Measurements from ENCODE around the gene HAUS7.

HAUS7 gene

DNA sequence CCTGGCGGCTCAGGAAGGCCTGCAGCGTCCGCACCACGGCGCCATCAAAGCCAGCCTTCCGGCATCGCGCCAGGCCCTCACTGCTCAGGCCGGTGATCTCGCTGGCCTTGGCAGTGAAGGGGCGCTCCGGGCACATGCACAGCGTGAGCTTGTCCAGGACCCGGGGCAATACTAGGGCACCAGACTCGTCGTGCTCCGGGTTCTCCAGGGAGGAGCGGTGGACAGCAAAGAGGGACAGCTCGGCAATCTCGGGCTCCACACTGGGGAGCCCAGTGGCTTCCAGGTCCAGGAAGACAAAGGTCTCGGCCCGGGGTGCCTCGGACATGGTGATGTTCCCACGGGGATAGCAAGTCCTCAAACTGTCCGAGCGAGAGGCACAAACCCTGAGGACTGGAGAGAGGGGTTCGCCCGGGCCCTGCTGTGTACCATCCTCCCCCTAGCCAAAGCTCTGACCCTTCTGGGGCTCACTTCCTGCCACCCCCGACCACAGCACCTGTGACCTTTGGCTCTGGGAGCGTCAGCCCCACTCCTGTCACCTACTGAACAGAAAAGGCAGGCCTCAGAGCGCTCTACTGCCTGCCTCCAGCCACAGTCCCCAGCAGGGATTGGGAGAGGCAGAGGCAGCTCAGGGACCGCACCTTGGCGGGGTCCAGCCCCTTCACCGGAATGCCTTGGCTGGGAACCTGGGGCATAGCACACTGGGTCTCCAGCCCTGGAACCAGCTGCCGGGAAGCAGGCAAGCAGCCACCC, 25.1 kb downstream of the HAUS7 start:
- H3K27me3 ChIP-seq (ENCODE audit: control insufficient read depth in 5 of 5, insufficient read depth in 4 of 5, low read length in 5 of 5): peaks cover 10 to 32% (median 27%) of the 10 kb centered on the region in 5 donors
- no peak overlapping the region for H3K27ac ChIP-seq (ENCODE audit: low read depth, low read length)
- no peak overlapping the region for H3K9ac ChIP-seq (ENCODE audit: low read length in 5 of 5)

DNA sequence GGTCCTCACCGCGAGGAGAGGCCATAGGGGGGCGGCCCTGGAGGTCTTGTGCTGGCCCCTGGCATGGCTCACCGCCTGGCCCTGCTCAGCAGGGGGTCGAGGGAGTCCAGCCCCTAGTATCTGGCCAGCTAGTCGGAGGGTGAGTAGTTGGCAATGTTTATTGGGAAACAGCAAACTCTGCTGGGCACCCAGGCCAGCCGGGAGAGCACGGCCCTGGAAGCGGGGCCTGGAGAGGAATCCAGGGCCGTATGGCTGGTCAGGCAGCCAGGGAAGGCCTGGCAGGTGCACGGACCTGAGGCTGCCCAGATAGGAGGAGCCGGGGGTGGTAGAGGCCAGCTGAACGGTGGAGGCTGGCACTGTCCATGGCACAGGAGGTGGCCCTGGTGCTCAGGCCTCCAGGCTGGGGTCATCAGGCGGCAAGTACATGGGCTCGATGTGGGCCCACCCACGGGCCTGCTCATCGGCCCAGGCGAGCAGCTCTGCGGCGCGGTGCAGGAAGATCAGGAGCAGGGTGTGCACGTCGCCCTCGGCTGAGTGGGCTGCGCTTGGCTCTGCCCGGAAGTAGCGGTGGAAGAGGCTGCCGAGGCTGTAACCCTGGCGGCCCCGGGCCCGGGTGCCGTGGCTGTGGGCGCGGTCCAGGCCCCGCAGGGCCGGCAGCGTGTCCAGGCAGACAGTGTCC, 25.9 kb downstream of the HAUS7 start:
- peaks cover 13 to 39% (median 30%) of the 10 kb centered on the region in 5 donors for H3K27me3 ChIP-seq (ENCODE audit: control insufficient read depth in 5 of 5, insufficient read depth in 4 of 5, low read length in 5 of 5)
- peaks cover 0 to 13% (median 8%) of the 10 kb centered on the region in 5 donors for H3K36me3 ChIP-seq (ENCODE audit: control insufficient read depth in 5 of 5, insufficient read depth in 5 of 5, low read length in 5 of 5)
- no peaks in the 10 kb centered on the region for H3K4me1 ChIP-seq (ENCODE audit: control insufficient read depth in 5 of 5, insufficient read depth in 5 of 5, low read length in 5 of 5)
- H3K9me3 ChIP-seq (ENCODE audit: control insufficient read depth in 5 of 5, low read length in 5 of 5): peaks cover 3 to 12% (median 7%) of the 10 kb centered on the region in 5 donors
- H3K27ac ChIP-seq (ENCODE audit: low read depth, low read length): no peak overlapping the region
- H3K4me3 ChIP-seq (ENCODE audit: low read depth in 1 of 5, low read length in 5 of 5): no peak overlapping the region
- H3K9ac ChIP-seq (ENCODE audit: low read length in 5 of 5): no peak overlapping the region

More for the DNA sequence above, 25.1 kb downstream of the HAUS7 start:
- Histone ChIP-seq H3K4me1 (ENCODE audit: control insufficient read depth in 5 of 5, insufficient read depth in 5 of 5, low read length in 5 of 5) (no peaks in the 10 kb centered on the region), H3K36me3 (ENCODE audit: control insufficient read depth in 5 of 5, insufficient read depth in 5 of 5, low read length in 5 of 5) (peaks cover 0 to 19% (median 15%) of the 10 kb centered on the region in 5 donors), H3K9me3 (ENCODE audit: control insufficient read depth in 5 of 5, low read length in 5 of 5) (peaks cover 0 to 4% (median 2%) of the 10 kb centered on the region in 5 donors), H3K4me3 (ENCODE audit: low read depth in 1 of 5, low read length in 5 of 5) (no peak overlapping the region)

DNA sequence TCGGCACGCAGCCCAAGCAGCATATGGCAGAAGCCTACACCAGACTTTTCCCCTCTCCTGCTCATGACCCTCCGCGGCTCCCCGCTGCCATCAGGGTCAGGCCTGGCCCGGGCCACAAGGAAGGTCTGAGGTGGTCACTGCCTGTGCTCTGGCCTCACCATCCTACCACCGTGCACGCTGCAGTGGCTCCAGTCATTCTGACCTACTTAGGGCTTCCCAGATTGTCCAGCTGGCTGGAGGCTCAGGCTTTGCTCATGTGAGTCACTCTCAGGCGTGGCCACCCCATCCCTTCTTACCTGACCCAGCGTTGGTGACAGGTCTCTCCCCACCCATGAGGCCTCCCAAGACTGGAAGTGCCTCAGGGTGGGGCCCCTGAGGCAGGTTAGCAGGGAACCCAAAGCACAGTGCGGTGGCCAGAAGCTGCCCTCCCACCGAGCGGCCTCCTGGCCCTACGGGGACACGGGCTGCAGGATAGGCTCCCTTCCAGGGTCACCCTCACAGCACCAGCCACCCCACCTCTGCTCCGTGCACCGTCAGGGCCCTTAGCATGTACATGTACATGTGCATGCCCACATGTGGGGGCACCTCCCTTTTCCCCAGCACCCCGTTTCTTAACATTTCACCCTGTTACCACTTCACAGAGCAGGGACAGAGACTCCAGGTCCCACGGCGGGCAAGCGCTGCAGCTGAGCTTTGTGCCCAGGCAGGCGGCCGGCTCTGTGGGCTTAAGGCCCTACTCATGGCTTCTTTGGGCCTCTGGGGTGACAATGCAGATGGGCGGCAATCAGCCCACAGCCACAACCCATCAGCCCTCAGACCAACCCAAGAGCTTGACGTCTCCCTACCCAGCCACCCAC, 26.7 kb downstream of the HAUS7 start:
- Histone ChIP-seq H3K9me3 (ENCODE audit: control insufficient read depth in 5 of 5, low read length in 5 of 5) (peaks cover 3 to 14% (median 8%) of the 10 kb centered on the region in 5 donors), H3K27ac (ENCODE audit: low read depth, low read length) (no peak overlapping the region), H3K4me1 (ENCODE audit: control insufficient read depth in 5 of 5, insufficient read depth in 5 of 5, low read length in 5 of 5) (no peaks in the 10 kb centered on the region), H3K9ac (ENCODE audit: low read length in 5 of 5) (no peak overlapping the region), H3K36me3 (ENCODE audit: control insufficient read depth in 5 of 5, insufficient read depth in 5 of 5, low read length in 5 of 5) (peaks cover 0 to 8% (median 5%) of the 10 kb centered on the region in 5 donors), H3K27me3 (ENCODE audit: control insufficient read depth in 5 of 5, insufficient read depth in 4 of 5, low read length in 5 of 5) (peaks cover 13 to 38% (median 28%) of the 10 kb centered on the region in 5 donors), H3K4me3 (ENCODE audit: low read depth in 1 of 5, low read length in 5 of 5) (no peak overlapping the region)

DNA sequence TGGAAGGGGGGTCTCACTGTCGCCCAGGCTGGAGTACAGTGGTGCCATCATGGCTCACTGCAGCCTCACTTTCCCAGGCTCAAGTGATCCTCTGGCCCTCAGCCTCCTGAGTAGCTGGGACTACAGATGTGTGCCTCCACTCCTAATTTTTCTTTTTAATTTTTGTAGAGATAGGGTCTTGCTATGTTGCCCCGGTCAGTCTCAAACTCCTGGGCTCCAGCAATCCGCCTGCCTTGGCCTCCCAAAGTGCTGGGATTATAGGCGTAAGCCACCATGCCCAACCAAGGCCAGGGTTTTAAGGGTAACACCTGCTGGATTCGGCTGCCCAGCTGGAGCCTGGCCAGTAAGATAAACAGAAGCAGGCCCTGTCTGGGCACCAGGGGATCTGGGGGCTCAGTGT, 27.9 kb downstream of the HAUS7 start:
- peaks cover 13 to 38% (median 28%) of the 10 kb centered on the region in 5 donors for H3K27me3 ChIP-seq (ENCODE audit: control insufficient read depth in 5 of 5, insufficient read depth in 4 of 5, low read length in 5 of 5)

DNA sequence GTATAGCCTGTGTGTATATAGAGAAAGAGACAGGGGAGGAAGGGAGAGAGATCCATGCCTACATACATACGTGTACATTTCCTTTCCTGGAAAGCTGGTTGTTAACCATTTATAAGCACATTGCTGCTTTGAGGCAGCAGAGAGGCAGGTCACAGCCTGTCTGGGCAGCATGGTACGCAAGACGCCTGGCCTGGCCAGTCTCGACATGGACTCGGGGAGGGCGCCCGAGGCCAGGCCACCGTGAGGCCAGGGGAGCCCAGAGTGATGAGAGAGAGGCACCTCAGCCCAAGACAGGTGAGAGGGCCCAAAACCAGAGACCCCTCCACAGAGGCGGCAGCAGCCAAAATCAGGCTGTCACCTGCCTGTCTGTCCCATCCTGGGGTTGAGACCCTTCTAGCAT, 28.4 kb downstream of the HAUS7 start:
- H3K9me3 ChIP-seq (ENCODE audit: control insufficient read depth in 5 of 5, low read length in 5 of 5): peaks cover 3 to 14% (median 8%) of the 10 kb centered on the region in 5 donors
- H3K4me1 ChIP-seq (ENCODE audit: control insufficient read depth in 5 of 5, insufficient read depth in 5 of 5, low read length in 5 of 5): peaks cover 0 to 2% (median 0%) of the 10 kb centered on the region in 5 donors
- H3K27me3 ChIP-seq (ENCODE audit: control insufficient read depth in 5 of 5, insufficient read depth in 4 of 5, low read length in 5 of 5): peaks cover 13 to 38% (median 27%) of the 10 kb centered on the region in 5 donors
- H3K27ac ChIP-seq (ENCODE audit: low read depth, low read length): no peak overlapping the region
- H3K4me3 ChIP-seq (ENCODE audit: low read depth in 1 of 5, low read length in 5 of 5): no peak overlapping the region
- H3K9ac ChIP-seq (ENCODE audit: low read length in 5 of 5): no peak overlapping the region
- H3K36me3 ChIP-seq (ENCODE audit: control insufficient read depth in 5 of 5, insufficient read depth in 5 of 5, low read length in 5 of 5): peaks cover 0 to under 1% (median under 1%) of the 10 kb centered on the region in 5 donors

More for the DNA sequence above, 27.9 kb downstream of the HAUS7 start:
- H3K4me1 ChIP-seq (ENCODE audit: control insufficient read depth in 5 of 5, insufficient read depth in 5 of 5, low read length in 5 of 5): peaks cover 0 to 2% (median 0%) of the 10 kb centered on the region in 5 donors
- peaks cover 0 to 6% (median 3%) of the 10 kb centered on the region in 5 donors for H3K36me3 ChIP-seq (ENCODE audit: control insufficient read depth in 5 of 5, insufficient read depth in 5 of 5, low read length in 5 of 5)
- no peak overlapping the region for H3K4me3 ChIP-seq (ENCODE audit: low read depth in 1 of 5, low read length in 5 of 5)
- no peak overlapping the region for H3K27ac ChIP-seq (ENCODE audit: low read depth, low read length)
- H3K9me3 ChIP-seq (ENCODE audit: control insufficient read depth in 5 of 5, low read length in 5 of 5): peaks cover 3 to 14% (median 8%) of the 10 kb centered on the region in 5 donors
- no peak overlapping the region for H3K9ac ChIP-seq (ENCODE audit: low read length in 5 of 5)

DNA sequence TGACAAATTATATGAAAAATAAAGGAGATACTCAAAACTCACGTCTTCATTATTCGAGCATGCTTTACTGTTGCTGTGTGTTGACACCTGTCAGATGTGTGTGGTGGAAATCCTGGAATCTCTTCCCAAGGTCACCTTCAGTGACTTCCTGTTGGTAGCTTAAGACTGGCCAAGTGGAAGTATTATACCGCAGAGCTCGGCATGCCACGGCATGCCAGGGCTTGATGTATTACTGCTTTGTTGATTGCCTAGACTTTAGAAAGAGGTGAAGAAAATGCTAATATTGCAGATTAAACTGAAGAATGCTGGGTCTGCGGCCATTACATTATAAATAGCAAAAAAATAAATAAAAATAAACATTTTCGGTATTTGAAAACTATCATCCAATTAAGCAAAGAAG, 29.1 kb downstream of the HAUS7 start:
- Histone ChIP-seq H3K27me3 (ENCODE audit: control insufficient read depth in 5 of 5, insufficient read depth in 4 of 5, low read length in 5 of 5) (peaks cover 13 to 37% (median 23%) of the 10 kb centered on the region in 5 donors), H3K36me3 (ENCODE audit: control insufficient read depth in 5 of 5, insufficient read depth in 5 of 5, low read length in 5 of 5) (no peaks in the 10 kb centered on the region), H3K9ac (ENCODE audit: low read length in 5 of 5) (no peak overlapping the region), H3K27ac (ENCODE audit: low read depth, low read length) (no peak overlapping the region), H3K9me3 (ENCODE audit: control insufficient read depth in 5 of 5, low read length in 5 of 5) (peaks cover 3 to 14% (median 8%) of the 10 kb centered on the region in 5 donors), H3K4me3 (ENCODE audit: low read depth in 1 of 5, low read length in 5 of 5) (no peak overlapping the region), H3K4me1 (ENCODE audit: control insufficient read depth in 5 of 5, insufficient read depth in 5 of 5, low read length in 5 of 5) (peaks cover 0 to 2% (median 0%) of the 10 kb centered on the region in 5 donors)

DNA sequence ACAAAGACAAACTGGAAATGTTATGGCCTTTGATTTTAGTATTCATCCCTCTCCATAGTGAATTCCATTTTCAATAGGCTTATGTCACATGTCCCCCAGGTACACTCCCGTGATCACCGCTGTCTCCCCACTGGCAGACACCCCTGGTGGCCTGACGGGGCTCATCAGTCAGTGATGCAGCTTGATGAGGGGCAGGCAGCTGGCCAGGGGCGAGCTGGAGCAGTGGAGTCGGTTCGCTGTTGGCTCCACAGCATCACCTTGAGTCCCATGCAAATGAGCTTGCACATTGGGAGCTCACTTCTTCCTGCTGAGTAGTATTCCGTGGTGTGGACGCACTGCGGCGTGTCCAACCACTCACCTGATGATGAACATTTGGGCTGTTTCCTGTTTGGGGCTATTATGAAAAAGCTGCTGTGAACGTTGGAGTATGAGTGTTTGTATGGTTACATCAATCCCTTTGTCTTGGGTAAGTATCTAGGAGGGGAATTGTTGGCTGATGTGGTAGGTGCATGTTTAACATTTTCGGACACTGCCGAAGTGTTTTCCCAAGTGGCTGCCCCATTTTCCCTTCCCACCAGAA, 29.7 kb downstream of the HAUS7 start:
- peaks cover 13 to 36% (median 23%) of the 10 kb centered on the region in 5 donors for H3K27me3 ChIP-seq (ENCODE audit: control insufficient read depth in 5 of 5, insufficient read depth in 4 of 5, low read length in 5 of 5)
- no peak overlapping the region for H3K9ac ChIP-seq (ENCODE audit: low read length in 5 of 5)
- H3K4me3 ChIP-seq (ENCODE audit: low read depth in 1 of 5, low read length in 5 of 5): no peak overlapping the region
- H3K27ac ChIP-seq (ENCODE audit: low read depth, low read length): no peak overlapping the region
- peaks cover 3 to 14% (median 8%) of the 10 kb centered on the region in 5 donors for H3K9me3 ChIP-seq (ENCODE audit: control insufficient read depth in 5 of 5, low read length in 5 of 5)
- H3K36me3 ChIP-seq (ENCODE audit: control insufficient read depth in 5 of 5, insufficient read depth in 5 of 5, low read length in 5 of 5): no peaks in the 10 kb centered on the region
- H3K4me1 ChIP-seq (ENCODE audit: control insufficient read depth in 5 of 5, insufficient read depth in 5 of 5, low read length in 5 of 5): peaks cover 0 to 2% (median 0%) of the 10 kb centered on the region in 5 donors

DNA sequence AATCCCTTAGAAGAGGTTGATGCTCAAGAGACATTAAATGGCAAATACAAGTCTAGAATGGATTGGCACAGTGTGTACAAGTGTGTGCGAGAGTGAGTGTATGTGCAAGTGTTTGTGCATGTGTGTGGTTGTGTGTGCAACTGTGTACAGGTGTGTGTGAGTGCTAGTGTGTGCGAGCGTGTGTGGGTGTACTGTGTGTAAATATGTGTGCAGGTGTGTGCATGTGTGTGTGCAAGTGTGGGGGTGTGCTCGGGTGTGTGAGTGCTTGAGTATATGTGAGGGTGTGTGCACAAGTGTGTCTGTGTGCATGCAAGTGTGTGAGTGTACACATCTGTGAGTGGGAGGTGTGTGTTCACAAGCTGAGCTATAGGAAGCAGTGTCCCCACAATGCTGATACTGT, 30.4 kb downstream of the HAUS7 start:
- no peaks in the 10 kb centered on the region for H3K36me3 ChIP-seq (ENCODE audit: control insufficient read depth in 5 of 5, insufficient read depth in 5 of 5, low read length in 5 of 5)
- no peak overlapping the region for H3K9ac ChIP-seq (ENCODE audit: low read length in 5 of 5)
- peaks cover 3 to 14% (median 8%) of the 10 kb centered on the region in 5 donors for H3K9me3 ChIP-seq (ENCODE audit: control insufficient read depth in 5 of 5, low read length in 5 of 5)

DNA sequence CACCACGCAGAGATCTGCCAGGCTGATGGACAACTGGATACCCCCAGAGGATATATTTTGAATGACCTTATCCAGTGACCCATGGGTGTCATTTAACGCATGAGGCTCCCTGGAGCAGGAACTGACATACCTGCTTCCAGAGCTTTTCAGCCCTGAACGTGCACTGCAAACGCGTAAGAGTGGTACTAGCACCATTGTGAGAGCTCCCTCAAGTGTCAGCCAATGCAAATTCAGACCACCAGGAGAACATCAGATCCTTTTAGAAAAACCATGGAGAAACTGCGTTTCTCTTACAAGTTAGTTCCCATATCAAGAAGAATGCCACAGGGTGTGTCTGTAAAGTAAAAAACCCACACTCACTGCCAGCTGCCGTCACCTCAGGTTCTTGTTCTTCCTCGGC, 31.8 kb downstream of the HAUS7 start:
- H3K36me3 ChIP-seq (ENCODE audit: control insufficient read depth in 5 of 5, insufficient read depth in 5 of 5, low read length in 5 of 5): no peaks in the 10 kb centered on the region
- no peak overlapping the region for H3K4me3 ChIP-seq (ENCODE audit: low read depth in 1 of 5, low read length in 5 of 5)
- no peak overlapping the region for H3K9ac ChIP-seq (ENCODE audit: low read length in 5 of 5)
- H3K9me3 ChIP-seq (ENCODE audit: control insufficient read depth in 5 of 5, low read length in 5 of 5): peaks cover 3 to 14% (median 8%) of the 10 kb centered on the region in 5 donors
- H3K27ac ChIP-seq (ENCODE audit: low read depth, low read length): no peak overlapping the region
- H3K27me3 ChIP-seq (ENCODE audit: control insufficient read depth in 5 of 5, insufficient read depth in 4 of 5, low read length in 5 of 5): peaks cover 6 to 27% (median 23%) of the 10 kb centered on the region in 5 donors
- H3K4me1 ChIP-seq (ENCODE audit: control insufficient read depth in 5 of 5, insufficient read depth in 5 of 5, low read length in 5 of 5): peaks cover 0 to 6% (median 2%) of the 10 kb centered on the region in 5 donors

More for the DNA sequence above, 30.4 kb downstream of the HAUS7 start:
- Histone ChIP-seq H3K27me3 (ENCODE audit: control insufficient read depth in 5 of 5, insufficient read depth in 4 of 5, low read length in 5 of 5) (peaks cover 13 to 33% (median 23%) of the 10 kb centered on the region in 5 donors), H3K4me1 (ENCODE audit: control insufficient read depth in 5 of 5, insufficient read depth in 5 of 5, low read length in 5 of 5) (peaks cover 0 to 2% (median 0%) of the 10 kb centered on the region in 5 donors), H3K27ac (ENCODE audit: low read depth, low read length) (no peak overlapping the region), H3K4me3 (ENCODE audit: low read depth in 1 of 5, low read length in 5 of 5) (no peak overlapping the region)
